ENCODE measurements around the gene PRLR. TPM values are rescaled to one million over a fixed set of nuclear protein-coding genes. Genes with fewer than 3 reads are reported as not detected.

PRLR gene
- total and polyA plus RNA-seq, 2 experiments from 2014 or later, result 0.31 to 2.2 TPM

GRCh38 chr5:35129276-35129675, 101.0 kb downstream of the PRLR start:
- Histone ChIP-seq H3K4me1 (ENCODE audit: insufficient read depth) (no peaks in the 10 kb centered on the region), H3K79me2 (replicated peaks; ENCODE audit: insufficient read depth) (no peaks in the 10 kb centered on the region), H2AFZ (no peak overlapping the region), H3K9me2 (ENCODE audit: insufficient read depth) (peaks cover 10% of the 10 kb centered on the region; the same call in 1 of the 2 replicates), H3K4me2 (no peak overlapping the region), H4K20me1 (replicated peaks; ENCODE audit: insufficient read depth) (no peaks in the 10 kb centered on the region), H3F3A (replicated peaks; ENCODE audit: low read depth) (no peaks in the 10 kb centered on the region), H3K27me3 (ENCODE audit: insufficient read depth) (no peaks in the 10 kb centered on the region), H3K36me3 (ENCODE audit: insufficient read depth) (no peaks in the 10 kb centered on the region), H3K27ac (ENCODE audit: low read depth) (no peak overlapping the region), H3K4me3 (no peak overlapping the region)
- Mint-ChIP-seq H3K9me3 (peaks cover 4% of the 10 kb centered on the region; the same call in 1 of the 3 replicates), H3K4me3 (no peak overlapping the region), H3K27ac (no peak overlapping the region), H3K27me3 (ENCODE audit: insufficient read depth, low read depth, poor library complexity) (peaks cover 2% of the 10 kb centered on the region), H3K36me3 (ENCODE audit: low read depth) (no peaks in the 10 kb centered on the region), H3K4me1 (no peaks in the 10 kb centered on the region)
- ATAC-seq, result no peak
- TF ChIP-seq STAT1 (IDR thresholded peaks at IDR 0.05; ENCODE audit: unreplicated experiment) (no peak), JUNB (IDR thresholded peaks at IDR 0.05; ENCODE audit: unreplicated experiment) (no peak), ZNF331 (CRISPR knock-in tag; IDR thresholded peaks at IDR 0.05; ENCODE audit: low read depth) (no peak), EZH2phosphoT487 (IDR thresholded peaks at IDR 0.05; ENCODE audit: unreplicated experiment) (no peak), REST (IDR thresholded peaks at IDR 0.05; ENCODE audit: unreplicated experiment) (no peak), EZH2 (IDR thresholded peaks at IDR 0.05; ENCODE audit: low read depth, unreplicated experiment) (no peak), ZNF462 (CRISPR knock-in tag; IDR thresholded peaks at IDR 0.05) (no peak), NANOG (IDR thresholded peaks at IDR 0.05; ENCODE audit: borderline replicate concordance) (no peak), ZNF114 (CRISPR knock-in tag; IDR thresholded peaks at IDR 0.05) (no peak)
- no peak for DNase-seq (ENCODE audit: low spot score)
